Esophagus squamous epithelium (tissue), 4 donors: Measurements from ENCODE around the gene RAB24.

ENCODE experiments used
- POLR2A ChIP-seq, 4 donors: fragments of 450-650 bp; IDR thresholded peaks; one replicate each; pipeline ENCODE4 v1.6.1; 2017; ENCODE audit warnings: antibody characterized with exemption in 4 of 4, mild to moderate bottlenecking in 4 of 4, moderate library complexity in 3 of 4
- TF ChIP-seq, protein P1 (sequence below), 6 experiments: fragments of 450-650 bp in 4 of 6; fragments of 200-600 bp in 2 of 6; sonication (generic) in 2 of 6; IDR thresholded peaks; one replicate each; pipeline ENCODE4 v1.5.1; 2016 to 2019; ENCODE audit warnings: antibody characterized with exemption in 6 of 6, mild to moderate bottlenecking in 4 of 6, moderate library complexity in 4 of 6

DNA sequence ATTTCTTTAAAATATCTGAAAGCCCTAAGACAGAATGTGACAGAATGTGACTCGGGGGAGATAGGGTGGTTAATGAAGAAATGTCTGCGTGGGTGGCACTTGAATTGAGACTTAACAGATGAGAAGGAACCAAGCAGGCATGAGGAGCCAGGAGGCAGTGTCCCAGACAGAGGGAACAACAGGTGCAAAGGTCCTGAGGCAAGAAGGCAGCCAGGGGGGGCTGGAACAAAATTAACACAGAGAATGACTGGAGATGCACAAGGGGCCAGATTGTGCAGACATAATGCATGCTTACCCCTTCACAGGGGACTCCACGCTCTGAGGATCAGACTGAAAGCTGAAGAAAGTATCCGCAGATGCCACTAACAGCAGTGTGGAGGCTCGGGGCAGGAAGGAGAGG is 46.2 kb upstream of the RAB24 start:
- no peak for TF ChIP-seq POLR2A (IDR thresholded peaks at IDR 0.05)
- TF ChIP-seq, protein P1, sequence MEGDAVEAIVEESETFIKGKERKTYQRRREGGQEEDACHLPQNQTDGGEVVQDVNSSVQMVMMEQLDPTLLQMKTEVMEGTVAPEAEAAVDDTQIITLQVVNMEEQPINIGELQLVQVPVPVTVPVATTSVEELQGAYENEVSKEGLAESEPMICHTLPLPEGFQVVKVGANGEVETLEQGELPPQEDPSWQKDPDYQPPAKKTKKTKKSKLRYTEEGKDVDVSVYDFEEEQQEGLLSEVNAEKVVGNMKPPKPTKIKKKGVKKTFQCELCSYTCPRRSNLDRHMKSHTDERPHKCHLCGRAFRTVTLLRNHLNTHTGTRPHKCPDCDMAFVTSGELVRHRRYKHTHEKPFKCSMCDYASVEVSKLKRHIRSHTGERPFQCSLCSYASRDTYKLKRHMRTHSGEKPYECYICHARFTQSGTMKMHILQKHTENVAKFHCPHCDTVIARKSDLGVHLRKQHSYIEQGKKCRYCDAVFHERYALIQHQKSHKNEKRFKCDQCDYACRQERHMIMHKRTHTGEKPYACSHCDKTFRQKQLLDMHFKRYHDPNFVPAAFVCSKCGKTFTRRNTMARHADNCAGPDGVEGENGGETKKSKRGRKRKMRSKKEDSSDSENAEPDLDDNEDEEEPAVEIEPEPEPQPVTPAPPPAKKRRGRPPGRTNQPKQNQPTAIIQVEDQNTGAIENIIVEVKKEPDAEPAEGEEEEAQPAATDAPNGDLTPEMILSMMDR (IDR thresholded peaks at IDR 0.05), result no peak
